HepG2 (cell line): Measurements from ENCODE around the gene ARPC1A. TPM values are rescaled to one million over a fixed set of nuclear protein-coding genes. Genes with fewer than 3 reads are reported as not detected.

Experiments used
- EP300 ChIP-seq, 3 experiments: sonication (generic) in 1 of 3; formaldehyde crosslinking in 1 of 3; IDR thresholded peaks; 2 replicates each; pipeline versions ENCODE4 v1.5.1 to v1.6.1; 2011 to 2020; ENCODE audit warnings: low read depth in 2 of 3, low read length in 2 of 3, borderline replicate concordance in 1 of 3, improper control_type of control experiment in 1 of 3, mild to moderate bottlenecking in 1 of 3, missing genetic modification reagents in 1 of 3, moderate library complexity in 1 of 3
- HMG20B ChIP-seq: conservative IDR thresholded peaks from 2 replicates; pipeline ENCODE4 v1.6.1; 2016; ENCODE audit warnings: missing genetic modification reagents, missing compliant biosample characterization
- HNRNPH1 ChIP-seq: fragments of 200-400 bp; formaldehyde crosslinking; optimal IDR thresholded peaks from 2 replicates; pipeline ENCODE3; 2017; ENCODE audit warnings: mild to moderate bottlenecking, low read depth, low read length
- JDP2 ChIP-seq: sonication (generic); formaldehyde crosslinking; IDR thresholded peaks from 2 replicates; pipeline ENCODE4 v1.8.1; 2022; ENCODE audit warnings: missing genetic modification reagents, borderline replicate concordance
- MAFF ChIP-seq: IDR thresholded peaks from 2 replicates; pipeline ENCODE4 v1.6.1; 2011; ENCODE audit warnings: low read depth, low read length, improper control_type of control experiment
- MED8 ChIP-seq: sonication (generic); formaldehyde crosslinking; IDR thresholded peaks from 2 replicates; pipeline ENCODE4 v1.8.1; 2023; ENCODE audit warnings: mild to moderate bottlenecking, missing genetic modification reagents; ENCODE audit not compliant: insufficient replicate concordance
- MEIS1 ChIP-seq: sonication (generic); formaldehyde crosslinking; IDR thresholded peaks from 2 replicates; pipeline ENCODE4 v1.9.0; 2021; ENCODE audit warnings: mild to moderate bottlenecking, missing genetic modification reagents, moderate library complexity, borderline replicate concordance
- NFKBIZ ChIP-seq: IDR thresholded peaks from 2 replicates; pipeline ENCODE4 v1.6.1; 2018; ENCODE audit warnings: missing genetic modification reagents, missing compliant biosample characterization
- PHF20 ChIP-seq: sonication (generic); formaldehyde crosslinking; IDR thresholded peaks from 2 replicates; pipeline ENCODE4 v1.5.0; 2020; ENCODE audit warnings: mild to moderate bottlenecking, missing genetic modification reagents
- SOX6 ChIP-seq, 2 experiments: fragments of 450-650 bp in 1 of 2; sonication (generic) in 1 of 2; formaldehyde crosslinking in 1 of 2; IDR thresholded peaks; 2 replicates each; pipeline versions ENCODE4 v1.4.0 to v1.6.1; 2017 to 2020; ENCODE audit warnings: antibody characterized with exemption in 1 of 2, mild to moderate bottlenecking in 1 of 2, missing genetic modification reagents in 1 of 2
- TGIF2 ChIP-seq: IDR thresholded peaks from 2 replicates; pipeline ENCODE4 v1.6.1; 2016; ENCODE audit warnings: control low read depth, missing compliant biosample characterization
- U2AF1 ChIP-seq: fragments of 200-400 bp; formaldehyde crosslinking; optimal IDR thresholded peaks from 2 replicates; pipeline ENCODE3; 2017; ENCODE audit warnings: mild to moderate bottlenecking, low read depth, low read length
- ZFP36L2 ChIP-seq: sonication (generic); formaldehyde crosslinking; IDR thresholded peaks from 2 replicates; pipeline ENCODE4 v1.4.0; 2020; ENCODE audit warnings: missing genetic modification reagents
- ZKSCAN8 ChIP-seq: IDR thresholded peaks from 2 replicates; pipeline ENCODE4 v1.6.1; 2016; ENCODE audit warnings: borderline replicate concordance, missing genetic modification reagents, missing compliant biosample characterization
- ZNF225 ChIP-seq: sonication (generic); formaldehyde crosslinking; IDR thresholded peaks from 2 replicates; pipeline ENCODE4 v1.4.0; 2020; ENCODE audit warnings: mild to moderate bottlenecking, missing genetic modification reagents
- ZNF33A ChIP-seq: sonication (generic); formaldehyde crosslinking; IDR thresholded peaks from 2 replicates; pipeline ENCODE4 v1.5.1; 2020; ENCODE audit warnings: missing genetic modification reagents, mild to moderate bottlenecking, moderate library complexity, borderline replicate concordance
- ZNF530 ChIP-seq: sonication (generic); formaldehyde crosslinking; IDR thresholded peaks from 2 replicates; pipeline ENCODE4 v1.5.0; 2020; ENCODE audit warnings: low read depth, mild to moderate bottlenecking, missing genetic modification reagents
- ZNF589 ChIP-seq: sonication (generic); formaldehyde crosslinking; conservative IDR thresholded peaks from 2 replicates; pipeline ENCODE4 v1.8.0; 2022; ENCODE audit warnings: mild to moderate bottlenecking, moderate library complexity, missing genetic modification reagents
- ZNF75D ChIP-seq: sonication (generic); formaldehyde crosslinking; IDR thresholded peaks from 2 replicates; pipeline ENCODE4 v1.8.1; 2023; ENCODE audit warnings: missing genetic modification reagents, mild to moderate bottlenecking, borderline replicate concordance
- ZNF772 ChIP-seq: sonication (generic); formaldehyde crosslinking; IDR thresholded peaks from 2 replicates; pipeline ENCODE4 v1.5.0; 2020; ENCODE audit warnings: mild to moderate bottlenecking, missing genetic modification reagents
- ZNF792 ChIP-seq: IDR thresholded peaks from 2 replicates; pipeline ENCODE4 v1.6.1; 2016
- polyA plus RNA-seq, 8 experiments: library from polyadenylated mRNA; depleted of rRNA in 3 of 8; stranded (reverse) in 7 of 8; unstranded in 1 of 8; fragments of >200 nt; fragmentation: Illumina TruSeq in 4 of 8; extraction: Trizol in 4 of 8; gene quantifications; 2 replicates each; pipeline versions ENCODE4 v1.2.1 to v1.2.3, GENCODE V29; 2011 to 2016; ENCODE audit warnings: low read depth in 4 of 8, missing spikeins in 1 of 8, mixed read lengths in 1 of 8; ENCODE audit not compliant: insufficient read depth in 1 of 8
- total RNA-seq, 5 experiments: library from RNA; depleted of rRNA; stranded (reverse); fragments of >200 nt; fragmentation: Illumina TruSeq; extraction: Trizol; gene quantifications; 2 replicates each; pipeline ENCODE4 v1.2.3, GENCODE V29; 2016; ENCODE audit warnings: low read depth in 1 of 5
- TF ChIP-seq, protein P1 (sequence below): sonication (generic); formaldehyde crosslinking; IDR thresholded peaks from one replicate; pipeline ENCODE4 v1.5.1; 2020; ENCODE audit warnings: mild to moderate bottlenecking, missing genetic modification reagents; ENCODE audit errors: not compliant biosample characterization
- TF ChIP-seq, protein P2 (sequence below): sonication (generic); formaldehyde crosslinking; IDR thresholded peaks from 2 replicates; pipeline ENCODE4 v1.5.0; 2020; ENCODE audit warnings: missing genetic modification reagents

ARPC1A gene
- total and polyA plus RNA-seq, 2 of the 13 experiments (the other 11 are each of a cell fraction or from before 2014, with no cell fraction given): 44.3 to 88.5 TPM

DNA sequence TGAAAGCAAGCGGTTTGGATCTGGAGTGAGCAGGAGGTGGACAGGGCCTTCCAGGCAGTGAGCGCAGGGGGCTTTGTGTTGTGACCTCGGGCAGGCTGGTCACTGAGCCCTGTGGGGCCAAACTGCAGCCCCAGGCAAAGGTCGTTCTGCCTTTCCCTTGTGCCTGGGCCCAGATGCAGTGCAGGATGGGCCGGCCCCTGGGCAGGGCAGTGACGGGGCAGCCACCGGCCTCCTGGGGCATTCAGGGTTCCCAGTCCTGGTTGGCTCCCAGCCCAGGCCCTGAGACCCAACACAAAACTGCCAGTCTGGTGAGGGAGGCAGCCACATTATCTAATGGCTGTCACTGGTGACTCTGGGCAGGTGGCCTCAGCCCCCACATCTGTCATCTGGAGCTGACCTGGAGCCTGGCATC lies 56.0 kb downstream of the ARPC1A start (continued):
- TF ChIP-seq ZNF33A (CRISPR knock-in tag): no peak
- no peak for TF ChIP-seq NFKBIZ (CRISPR knock-in tag)
- TF ChIP-seq, protein P1, sequence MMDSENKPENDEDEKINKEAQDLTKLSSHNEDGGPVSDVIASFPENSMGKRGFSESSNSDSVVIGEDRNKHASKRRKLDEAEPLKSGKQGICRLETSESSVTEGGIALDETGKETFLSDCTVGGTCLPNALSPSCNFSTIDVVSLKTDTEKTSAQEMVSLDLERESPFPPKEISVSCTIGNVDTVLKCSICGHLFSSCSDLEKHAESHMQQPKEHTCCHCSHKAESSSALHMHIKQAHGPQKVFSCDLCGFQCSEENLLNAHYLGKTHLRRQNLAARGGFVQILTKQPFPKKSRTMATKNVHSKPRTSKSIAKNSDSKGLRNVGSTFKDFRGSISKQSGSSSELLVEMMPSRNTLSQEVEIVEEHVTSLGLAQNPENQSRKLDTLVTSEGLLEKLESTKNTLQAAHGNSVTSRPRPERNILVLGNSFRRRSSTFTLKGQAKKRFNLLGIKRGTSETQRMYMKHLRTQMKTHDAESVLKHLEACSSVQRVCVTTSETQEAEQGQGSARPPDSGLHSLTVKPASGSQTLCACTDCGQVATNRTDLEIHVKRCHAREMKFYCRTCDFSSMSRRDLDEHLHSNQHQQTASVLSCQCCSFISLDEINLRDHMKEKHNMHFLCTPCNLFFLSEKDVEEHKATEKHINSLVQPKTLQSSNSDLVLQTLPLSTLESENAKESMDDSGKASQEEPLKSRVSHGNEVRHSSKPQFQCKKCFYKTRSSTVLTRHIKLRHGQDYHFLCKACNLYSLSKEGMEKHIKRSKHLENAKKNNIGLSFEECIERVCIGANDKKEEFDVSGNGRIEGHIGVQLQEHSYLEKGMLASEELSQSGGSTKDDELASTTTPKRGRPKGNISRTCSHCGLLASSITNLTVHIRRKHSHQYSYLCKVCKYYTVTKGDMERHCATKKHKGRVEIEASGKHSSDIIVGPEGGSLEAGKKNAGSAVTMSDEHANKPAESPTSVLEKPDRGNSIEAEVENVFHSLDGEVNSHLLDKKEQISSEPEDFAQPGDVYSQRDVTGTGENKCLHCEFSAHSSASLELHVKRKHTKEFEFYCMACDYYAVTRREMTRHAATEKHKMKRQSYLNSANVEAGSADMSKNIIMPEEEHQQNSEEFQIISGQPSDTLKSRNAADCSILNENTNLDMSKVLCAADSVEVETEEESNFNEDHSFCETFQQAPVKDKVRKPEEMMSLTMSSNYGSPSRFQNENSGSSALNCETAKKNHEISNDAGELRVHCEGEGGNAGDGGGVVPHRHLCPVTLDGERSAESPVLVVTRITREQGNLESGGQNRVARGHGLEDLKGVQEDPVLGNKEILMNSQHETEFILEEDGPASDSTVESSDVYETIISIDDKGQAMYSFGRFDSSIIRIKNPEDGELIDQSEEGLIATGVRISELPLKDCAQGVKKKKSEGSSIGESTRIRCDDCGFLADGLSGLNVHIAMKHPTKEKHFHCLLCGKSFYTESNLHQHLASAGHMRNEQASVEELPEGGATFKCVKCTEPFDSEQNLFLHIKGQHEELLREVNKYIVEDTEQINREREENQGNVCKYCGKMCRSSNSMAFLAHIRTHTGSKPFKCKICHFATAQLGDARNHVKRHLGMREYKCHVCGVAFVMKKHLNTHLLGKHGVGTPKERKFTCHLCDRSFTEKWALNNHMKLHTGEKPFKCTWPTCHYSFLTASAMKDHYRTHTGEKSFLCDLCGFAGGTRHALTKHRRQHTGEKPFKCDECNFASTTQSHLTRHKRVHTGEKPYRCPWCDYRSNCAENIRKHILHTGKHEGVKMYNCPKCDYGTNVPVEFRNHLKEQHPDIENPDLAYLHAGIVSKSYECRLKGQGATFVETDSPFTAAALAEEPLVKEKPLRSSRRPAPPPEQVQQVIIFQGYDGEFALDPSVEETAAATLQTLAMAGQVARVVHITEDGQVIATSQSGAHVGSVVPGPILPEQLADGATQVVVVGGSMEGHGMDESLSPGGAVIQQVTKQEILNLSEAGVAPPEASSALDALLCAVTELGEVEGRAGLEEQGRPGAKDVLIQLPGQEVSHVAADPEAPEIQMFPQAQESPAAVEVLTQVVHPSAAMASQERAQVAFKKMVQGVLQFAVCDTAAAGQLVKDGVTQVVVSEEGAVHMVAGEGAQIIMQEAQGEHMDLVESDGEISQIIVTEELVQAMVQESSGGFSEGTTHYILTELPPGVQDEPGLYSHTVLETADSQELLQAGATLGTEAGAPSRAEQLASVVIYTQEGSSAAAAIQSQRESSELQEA (CRISPR knock-in tag): peak; percentile 21
- TF ChIP-seq PHF20: no peak
- TF ChIP-seq HNRNPH1: no peak
- no peak for TF ChIP-seq HMG20B
- no peak for TF ChIP-seq MED8 (CRISPR knock-in tag)
- TF ChIP-seq JDP2 (CRISPR knock-in tag): no peak
- no peak for TF ChIP-seq ZNF589 (CRISPR knock-in tag)
- TF ChIP-seq ZNF75D (CRISPR knock-in tag): no peak
- no peak for TF ChIP-seq ZNF772
- TF ChIP-seq MAFF: no peak
- no peak for TF ChIP-seq EP300 (IDR thresholded peaks at IDR 0.05; ENCODE audit: low read depth in 2 of 2, low read length in 2 of 2)
- TF ChIP-seq EP300 (CRISPR knock-in tag; IDR thresholded peaks at IDR 0.05; ENCODE audit: borderline replicate concordance): no peak
- TF ChIP-seq, protein P2, sequence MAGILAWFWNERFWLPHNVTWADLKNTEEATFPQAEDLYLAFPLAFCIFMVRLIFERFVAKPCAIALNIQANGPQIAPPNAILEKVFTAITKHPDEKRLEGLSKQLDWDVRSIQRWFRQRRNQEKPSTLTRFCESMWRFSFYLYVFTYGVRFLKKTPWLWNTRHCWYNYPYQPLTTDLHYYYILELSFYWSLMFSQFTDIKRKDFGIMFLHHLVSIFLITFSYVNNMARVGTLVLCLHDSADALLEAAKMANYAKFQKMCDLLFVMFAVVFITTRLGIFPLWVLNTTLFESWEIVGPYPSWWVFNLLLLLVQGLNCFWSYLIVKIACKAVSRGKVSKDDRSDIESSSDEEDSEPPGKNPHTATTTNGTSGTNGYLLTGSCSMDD: no peak
- no peak; the same call in 1 of the 2 replicates for TF ChIP-seq TGIF2
- TF ChIP-seq ZNF530 (CRISPR knock-in tag): no peak
- no peak for TF ChIP-seq ZFP36L2 (CRISPR knock-in tag)
- no peak for TF ChIP-seq ZNF225 (CRISPR knock-in tag)
- no peak for TF ChIP-seq SOX6 (IDR thresholded peaks at IDR 0.05)
- TF ChIP-seq SOX6 (CRISPR knock-in tag; IDR thresholded peaks at IDR 0.05): 0 out of 2 replicates have a peak, but pooled peaks have one; percentile 12
- no peak for TF ChIP-seq ZKSCAN8 (CRISPR knock-in tag)
- no peak for TF ChIP-seq MEIS1 (CRISPR knock-in tag)
- no peak for TF ChIP-seq U2AF1
- TF ChIP-seq ZNF792 (CRISPR knock-in tag): no peak
